Measurements from ENCODE around the gene SLCO4C1.

SLCO4C1 gene

GRCh38 chr5:102289251-102289899 is 6.7 kb downstream of the SLCO4C1 start:
- H3K4me3 ChIP-seq (ENCODE audit: low read length) = no peak overlapping the region
- TF ChIP-seq ZNF274 (IDR thresholded peaks at IDR 0.05; ENCODE audit: low read depth, low read length) = no peak

GRCh38 chr5:102288630-102289029 is 7.5 kb downstream of the SLCO4C1 start:
- no peak for TF ChIP-seq ZNF274 (IDR thresholded peaks at IDR 0.05; ENCODE audit: low read depth, low read length)
- H3K4me3 ChIP-seq (ENCODE audit: low read length) = no peak overlapping the region

GRCh38 chr5:102286476-102286875 is 9.6 kb downstream of the SLCO4C1 start:
- no peak for TF ChIP-seq ZNF274 (IDR thresholded peaks at IDR 0.05; ENCODE audit: low read depth, low read length)
- H3K4me3 ChIP-seq (ENCODE audit: low read length) = no peak overlapping the region

GRCh38 chr5:102283102-102283797 is 12.8 kb downstream of the SLCO4C1 start:
- TF ChIP-seq ZNF274 (IDR thresholded peaks at IDR 0.05; ENCODE audit: low read depth, low read length) = no peak
- H3K4me3 ChIP-seq (ENCODE audit: low read length) = no peak overlapping the region

- TF ChIP-seq ZNF274 (IDR thresholded peaks at IDR 0.05; ENCODE audit: low read depth, low read length) = no peak
- H3K4me3 ChIP-seq (ENCODE audit: low read length) = no peak overlapping the region
Measured at GRCh38 chr5:102279711-102280110, 16.4 kb downstream of the SLCO4C1 start.

GRCh38 chr5:102278231-102278630 is 17.9 kb downstream of the SLCO4C1 start:
- H3K4me3 ChIP-seq (ENCODE audit: low read length) = no peak overlapping the region

GRCh38 chr5:102277144-102277543 is 18.9 kb downstream of the SLCO4C1 start:
- no peak for TF ChIP-seq ZNF274 (IDR thresholded peaks at IDR 0.05; ENCODE audit: low read depth, low read length)
- H3K4me3 ChIP-seq (ENCODE audit: low read length) = no peak overlapping the region

More at GRCh38 chr5:102278231-102278630, 17.9 kb downstream of the SLCO4C1 start:
- TF ChIP-seq ZNF274 (IDR thresholded peaks at IDR 0.05; ENCODE audit: low read depth, low read length) = no peak

- no peak for TF ChIP-seq ZNF274 (IDR thresholded peaks at IDR 0.05; ENCODE audit: low read depth, low read length)
Measured at GRCh38 chr5:102271759-102272158, 24.3 kb downstream of the SLCO4C1 start.

GRCh38 chr5:102270036-102270435 is 26.0 kb downstream of the SLCO4C1 start:
- H3K4me3 ChIP-seq (ENCODE audit: low read length) = no peak overlapping the region

More at GRCh38 chr5:102271759-102272158, 24.3 kb downstream of the SLCO4C1 start:
- no peak overlapping the region for H3K4me3 ChIP-seq (ENCODE audit: low read length)

GRCh38 chr5:102262688-102263087 is 33.4 kb downstream of the SLCO4C1 start:
- TF ChIP-seq ZNF274 (IDR thresholded peaks at IDR 0.05; ENCODE audit: low read depth, low read length) = no peak
- no peak overlapping the region for H3K4me3 ChIP-seq (ENCODE audit: low read length)

More at GRCh38 chr5:102270036-102270435, 26.0 kb downstream of the SLCO4C1 start:
- TF ChIP-seq ZNF274 (IDR thresholded peaks at IDR 0.05; ENCODE audit: low read depth, low read length) = no peak

GRCh38 chr5:102249381-102249780 is 46.7 kb downstream of the SLCO4C1 start:
- TF ChIP-seq ZNF274 (IDR thresholded peaks at IDR 0.05; ENCODE audit: low read depth, low read length) = no peak
- H3K4me3 ChIP-seq (ENCODE audit: low read length) = no peak overlapping the region

- no peak overlapping the region for H3K4me3 ChIP-seq (ENCODE audit: low read length)
- no peak for TF ChIP-seq ZNF274 (IDR thresholded peaks at IDR 0.05; ENCODE audit: low read depth, low read length)
Measured at GRCh38 chr5:102243213-102243612, 52.9 kb downstream of the SLCO4C1 start.

GRCh38 chr5:102241809-102242421 is 54.2 kb downstream of the SLCO4C1 start:
- TF ChIP-seq ZNF274 (IDR thresholded peaks at IDR 0.05; ENCODE audit: low read depth, low read length) = no peak
- no peak overlapping the region for H3K4me3 ChIP-seq (ENCODE audit: low read length)

GRCh38 chr5:102231693-102232619 is 64.1 kb downstream of the SLCO4C1 start:
- TF ChIP-seq ZNF274 (IDR thresholded peaks at IDR 0.05; ENCODE audit: low read depth, low read length) = no peak
- no peak overlapping the region for H3K4me3 ChIP-seq (ENCODE audit: low read length)
